ENCODE data around the gene BCL7C.

DNA sequence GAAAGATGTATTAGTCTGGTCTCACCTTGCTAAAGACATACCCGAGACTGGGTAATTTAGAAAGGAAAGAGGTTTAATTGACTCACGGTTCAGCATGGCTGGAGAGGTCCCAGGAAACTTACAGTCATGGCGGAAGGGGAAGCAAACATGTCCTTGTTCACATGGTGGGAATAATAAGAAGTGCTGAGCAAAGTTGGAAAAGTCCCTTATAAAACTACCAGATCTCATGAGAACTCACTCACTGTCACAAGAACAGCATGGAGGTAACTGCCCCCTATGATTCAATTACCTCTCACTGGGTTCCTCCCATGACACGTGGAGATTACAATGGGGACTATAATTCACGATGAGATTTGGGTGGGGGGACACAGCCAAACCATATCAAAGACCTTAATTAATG is 53.3 kb downstream of the BCL7C start:
- TF ChIP-seq CTCF (IDR thresholded peaks at IDR 0.05; ENCODE audit: low read depth, low read length, poor library complexity, severe bottlenecking) (no peak), EZH2phosphoT487 (IDR thresholded peaks at IDR 0.05; ENCODE audit: borderline replicate concordance, low read length) (no peak)
